Choroid plexus epithelial cell (primary cell): ENCODE data around the gene ACTC1.
"Not testable (repeated sequence)": the region's sequence is repeated elsewhere in the genome, so short reads cannot be mapped to it uniquely, and the experiment has no call there.

Experiments used
- DNase-seq: peaks from one replicate; pipeline ENCODE4 v3.0.0-alpha.2; 2010; ENCODE audit warnings: low read depth
- H3K4me3 ChIP-seq: 2 replicates; pipeline ENCODE4 v1.5.1; 2011; ENCODE audit warnings: low read depth, mild to moderate bottlenecking, control low read depth, low read length, moderate library complexity
- TF ChIP-seq, protein P1 (sequence below): conservative IDR thresholded peaks from 2 replicates; pipeline ENCODE4 v1.5.1; 2011; ENCODE audit warnings: low read depth, mild to moderate bottlenecking, control low read depth, inconsistent platforms, low read length, moderate library complexity

Gene ACTC1

GRCh38 chr15:34820110-34820509 is 24.8 kb upstream of the ACTC1 start:
- TF ChIP-seq, protein P1, sequence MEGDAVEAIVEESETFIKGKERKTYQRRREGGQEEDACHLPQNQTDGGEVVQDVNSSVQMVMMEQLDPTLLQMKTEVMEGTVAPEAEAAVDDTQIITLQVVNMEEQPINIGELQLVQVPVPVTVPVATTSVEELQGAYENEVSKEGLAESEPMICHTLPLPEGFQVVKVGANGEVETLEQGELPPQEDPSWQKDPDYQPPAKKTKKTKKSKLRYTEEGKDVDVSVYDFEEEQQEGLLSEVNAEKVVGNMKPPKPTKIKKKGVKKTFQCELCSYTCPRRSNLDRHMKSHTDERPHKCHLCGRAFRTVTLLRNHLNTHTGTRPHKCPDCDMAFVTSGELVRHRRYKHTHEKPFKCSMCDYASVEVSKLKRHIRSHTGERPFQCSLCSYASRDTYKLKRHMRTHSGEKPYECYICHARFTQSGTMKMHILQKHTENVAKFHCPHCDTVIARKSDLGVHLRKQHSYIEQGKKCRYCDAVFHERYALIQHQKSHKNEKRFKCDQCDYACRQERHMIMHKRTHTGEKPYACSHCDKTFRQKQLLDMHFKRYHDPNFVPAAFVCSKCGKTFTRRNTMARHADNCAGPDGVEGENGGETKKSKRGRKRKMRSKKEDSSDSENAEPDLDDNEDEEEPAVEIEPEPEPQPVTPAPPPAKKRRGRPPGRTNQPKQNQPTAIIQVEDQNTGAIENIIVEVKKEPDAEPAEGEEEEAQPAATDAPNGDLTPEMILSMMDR = no peak
- no peak overlapping the region for H3K4me3 ChIP-seq

DNA sequence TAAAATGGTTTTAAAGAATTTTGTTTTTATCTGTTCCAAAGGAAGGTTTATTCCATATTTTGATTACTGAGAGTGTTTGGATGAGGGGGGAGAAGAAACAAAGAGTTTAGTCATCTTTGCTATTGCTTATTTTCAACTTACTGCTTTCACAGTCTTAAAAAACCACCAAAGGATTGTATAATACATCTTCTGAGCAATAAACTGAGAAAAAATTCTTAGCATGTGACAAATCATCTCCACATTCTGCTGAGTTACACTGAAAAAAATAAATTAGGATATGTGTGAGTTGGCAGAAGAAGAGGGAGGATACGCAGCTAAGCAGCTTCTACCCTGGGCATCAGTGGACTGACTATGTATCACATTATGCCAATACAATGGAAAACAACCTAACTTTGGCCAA is 23.2 kb upstream of the ACTC1 start:
- TF ChIP-seq, protein P1 = no peak
- DNase-seq = no peak
- no peak overlapping the region for H3K4me3 ChIP-seq

More at GRCh38 chr15:34820110-34820509, 24.8 kb upstream of the ACTC1 start:
- no peak for DNase-seq

- TF ChIP-seq, protein P1 = no peak
Measured at GRCh38 chr15:34815836-34816235, 20.5 kb upstream of the ACTC1 start.

DNA sequence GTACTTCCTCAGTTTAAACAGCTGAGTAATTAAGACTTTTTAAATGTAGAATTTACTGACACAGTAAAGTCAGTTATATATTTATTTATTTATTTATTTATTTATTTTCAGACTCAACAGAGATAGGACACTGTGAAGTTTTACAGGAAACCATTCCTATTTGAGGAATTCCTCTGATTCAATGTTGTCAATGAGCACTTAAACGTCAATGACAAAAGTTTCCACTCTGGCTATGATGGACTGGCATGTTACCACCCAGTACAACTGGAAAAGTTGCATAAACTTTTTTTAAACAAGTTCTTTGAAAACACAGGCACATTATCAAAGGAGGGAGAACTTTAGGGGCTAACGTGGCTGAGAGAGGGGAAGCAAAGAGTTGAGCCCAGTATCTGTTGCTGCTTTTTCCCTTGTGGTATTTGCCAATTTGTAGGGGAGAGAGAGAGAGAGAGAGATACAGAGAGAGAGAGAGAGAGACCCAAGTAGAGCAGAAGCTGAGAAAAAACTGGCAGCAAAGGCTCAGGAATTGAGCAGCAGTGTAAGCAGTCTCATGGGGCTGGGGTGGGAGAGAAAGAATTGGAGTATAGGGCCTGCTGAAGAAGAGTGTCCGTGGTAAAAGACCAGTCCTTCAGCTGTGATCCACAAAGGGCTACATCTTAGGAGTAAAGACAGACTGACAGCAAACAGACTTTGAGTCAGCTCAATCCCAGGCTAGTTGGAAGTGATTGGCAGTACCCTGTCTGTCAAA is 18.3 kb upstream of the ACTC1 start:
- no peak for DNase-seq
- H3K4me3 ChIP-seq = no peak overlapping the region
- TF ChIP-seq, protein P1 = no peak

More at GRCh38 chr15:34815836-34816235, 20.5 kb upstream of the ACTC1 start:
- no peak overlapping the region for H3K4me3 ChIP-seq
- peak; percentile 28 for DNase-seq

GRCh38 chr15:34812868-34813365 is 17.6 kb upstream of the ACTC1 start:
- not testable (repeated sequence) for H3K4me3 ChIP-seq, DNase-seq

DNA sequence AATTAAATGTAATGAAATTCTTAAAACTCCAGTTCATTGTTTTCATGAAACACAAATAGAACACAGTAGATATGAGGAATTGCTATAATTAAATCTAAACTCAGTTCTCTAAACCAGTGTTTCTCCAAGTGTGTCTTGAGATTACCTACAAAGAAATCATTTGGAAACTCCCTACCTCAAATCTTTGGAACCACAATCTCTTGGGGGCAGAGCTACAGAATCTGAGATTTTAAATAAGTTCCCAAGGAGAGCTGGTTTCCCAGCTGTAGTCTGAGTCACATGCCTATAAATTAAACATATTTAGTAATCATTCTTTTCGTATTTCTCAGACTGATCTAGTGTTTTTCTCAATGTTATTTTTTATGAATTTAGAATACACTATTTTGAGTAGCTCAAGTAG is 17.0 kb upstream of the ACTC1 start:
- H3K4me3 ChIP-seq = no peak overlapping the region
- peak; percentile 26 for DNase-seq
- TF ChIP-seq, protein P1 = no peak

DNA sequence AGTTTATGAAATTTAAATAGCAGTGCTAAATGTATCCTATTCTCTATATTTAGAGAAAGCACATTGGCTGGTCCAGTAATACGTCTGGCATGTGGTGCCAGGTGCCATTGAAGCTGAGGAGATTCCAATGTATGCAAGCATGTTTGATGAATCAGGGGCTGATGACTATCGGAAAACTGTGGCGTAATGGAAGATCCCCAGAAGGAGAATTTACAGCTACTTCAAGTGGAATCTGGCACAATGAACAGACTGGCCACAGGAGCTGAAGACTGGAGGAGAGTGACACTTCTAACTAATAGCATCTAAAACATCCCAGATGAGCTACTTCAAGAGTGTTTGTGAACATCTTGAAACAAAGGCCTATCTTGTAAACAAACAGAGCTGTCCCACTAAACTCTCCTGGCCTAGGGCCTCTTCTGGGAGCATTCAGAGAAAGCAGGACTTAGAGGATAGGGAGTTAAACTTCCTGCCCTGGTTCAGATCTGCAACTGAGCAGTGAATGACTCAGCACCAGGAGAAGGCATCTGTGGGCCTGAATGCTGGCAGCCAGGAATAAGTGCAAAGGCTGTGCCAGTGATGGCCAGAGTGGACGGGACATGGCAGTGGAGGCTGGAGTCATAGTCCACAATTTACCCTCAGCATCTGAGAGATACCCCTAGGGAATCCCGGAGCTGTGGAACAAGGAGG is 15.2 kb upstream of the ACTC1 start:
- H3K4me3 ChIP-seq = no peak overlapping the region
- TF ChIP-seq, protein P1 = no peak
- peak; percentile 91 for DNase-seq
